Activated T-cell treated with anti-CD3 and anti-CD28 coated beads for 4 hours (primary cell): ENCODE results near the gene MLX.
A peak's percentile ranks its signal among the peaks of the same experiment; 100 is the strongest.
"Not testable (repeated sequence)": the region's sequence is repeated elsewhere in the genome, so short reads cannot be mapped to it uniquely, and the experiment has no call there.

Source experiments
- DNase-seq: peaks from one replicate; pipeline ENCODE4 v3.0.0-alpha.2; 2020

MLX gene

GRCh38 chr17:42536372-42537155 is 30.3 kb upstream of the MLX start:
- peak; percentile 51 for DNase-seq

- no peak for DNase-seq
These were observed 29.6 kb upstream of the MLX start for GRCh38 chr17:42537156-42537805.

- DNase-seq = no peak
These were observed 29.0 kb upstream of the MLX start for GRCh38 chr17:42537826-42538451.

- no peak for DNase-seq
These were observed 28.4 kb upstream of the MLX start for GRCh38 chr17:42538482-42538881.

- not testable (repeated sequence) for DNase-seq
These were observed 26.3 kb upstream of the MLX start for GRCh38 chr17:42540558-42540957.

- DNase-seq = no peak
These were observed 25.7 kb upstream of the MLX start for GRCh38 chr17:42541041-42541833.

GRCh38 chr17:42543190-42544079 is 23.5 kb upstream of the MLX start:
- DNase-seq = no peak

DNA sequence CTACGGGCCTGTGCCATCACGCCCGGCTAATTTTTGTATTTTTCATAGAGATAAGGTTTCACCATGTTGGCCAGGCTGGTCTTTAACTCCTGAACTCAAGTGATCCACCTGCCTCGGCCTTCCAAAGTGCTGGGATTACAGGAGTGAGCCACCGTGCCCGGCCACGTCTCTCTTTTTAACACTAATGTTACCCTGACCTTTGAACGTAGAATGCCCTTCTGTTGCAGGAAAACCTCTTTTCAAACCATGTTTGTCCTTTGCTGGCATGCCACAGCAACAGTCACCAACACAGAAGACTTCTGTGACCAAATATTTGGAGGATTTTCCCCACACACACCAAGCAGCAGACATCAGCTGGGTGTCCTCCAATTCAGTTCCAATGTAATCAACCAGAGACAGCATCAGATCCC is 22.0 kb upstream of the MLX start:
- no peak for DNase-seq

- DNase-seq = not testable (repeated sequence)
These were observed 21.0 kb upstream of the MLX start for GRCh38 chr17:42545755-42546505.

DNA sequence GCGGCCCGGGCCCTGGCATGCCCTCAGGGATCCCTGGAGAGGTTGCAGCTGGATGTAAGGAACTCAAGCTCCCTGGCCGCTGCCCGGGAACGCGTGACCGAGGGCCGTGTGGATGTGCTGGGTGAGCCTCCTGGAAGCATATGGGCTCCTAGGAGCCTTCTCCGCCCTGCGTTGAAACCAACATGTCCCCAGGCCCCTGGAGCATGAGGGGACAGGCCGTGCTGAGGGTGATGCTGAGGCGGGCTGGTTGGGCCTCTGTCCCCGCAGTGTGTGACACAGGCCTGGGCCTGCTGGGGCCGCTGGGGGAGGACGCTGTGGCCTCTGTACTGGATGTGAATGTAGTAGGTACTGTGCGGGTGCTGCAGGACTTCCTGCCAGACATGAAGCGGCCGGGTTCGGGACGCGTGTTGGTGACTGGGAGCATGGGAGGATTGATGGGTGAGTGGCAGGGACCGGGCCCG is 19.9 kb upstream of the MLX start:
- DNase-seq = no peak

DNA sequence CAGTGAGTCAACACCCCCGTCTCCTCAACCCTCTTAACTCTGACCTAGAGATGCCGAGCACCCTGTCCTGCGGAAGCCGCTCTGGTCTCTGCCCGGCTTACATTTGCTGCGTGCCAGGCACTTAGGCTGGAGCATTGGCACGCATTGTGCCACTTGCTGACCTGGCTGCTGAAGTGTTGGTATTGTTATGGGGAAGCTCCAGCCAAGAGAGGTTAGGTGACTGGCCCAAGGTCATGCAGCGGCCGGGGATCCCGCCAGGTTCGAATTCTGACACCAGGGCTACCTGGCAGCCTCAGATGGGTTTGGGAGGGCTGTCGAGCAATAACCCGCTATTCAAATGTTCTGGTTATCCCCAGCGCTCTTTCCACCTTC is 19.2 kb upstream of the MLX start:
- no peak for DNase-seq

DNA sequence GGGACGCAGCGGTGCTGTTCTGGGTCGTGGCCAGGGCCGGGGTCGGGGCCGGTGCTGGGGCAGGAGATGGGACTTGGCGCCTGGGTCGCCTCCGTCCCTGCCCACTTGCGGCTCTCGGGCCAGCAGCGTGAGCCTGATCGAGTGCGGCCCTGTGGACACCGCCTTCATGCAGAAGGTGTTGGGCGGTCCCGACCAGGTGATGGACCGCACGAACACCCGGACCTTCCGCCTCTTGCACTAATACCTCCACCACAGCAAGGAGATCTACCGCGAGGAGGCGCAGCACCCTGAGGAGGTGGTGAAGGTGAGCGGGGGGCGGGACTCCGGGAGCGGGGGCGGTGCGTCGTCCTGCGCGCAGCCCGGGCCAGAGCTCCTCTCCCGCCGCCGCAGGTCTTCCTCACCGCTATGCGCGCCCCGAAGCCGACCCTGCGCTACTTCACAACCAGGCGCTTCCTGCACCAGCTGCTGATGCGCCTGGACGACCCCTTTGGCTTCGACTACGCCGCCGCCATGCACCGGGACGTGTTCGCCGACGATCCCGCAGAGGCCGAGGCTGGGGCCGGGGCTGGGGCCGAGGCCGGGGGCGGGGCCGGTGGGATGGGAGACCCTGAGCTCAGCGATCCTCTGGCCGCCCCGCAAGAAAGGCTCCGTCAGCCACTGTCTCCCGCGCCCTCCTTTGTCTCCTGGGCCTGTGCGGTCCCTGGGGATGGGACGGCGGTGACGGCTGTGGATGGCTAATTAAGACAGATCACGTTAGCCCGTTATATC is 18.6 kb upstream of the MLX start:
- DNase-seq = peak; percentile 75

DNA sequence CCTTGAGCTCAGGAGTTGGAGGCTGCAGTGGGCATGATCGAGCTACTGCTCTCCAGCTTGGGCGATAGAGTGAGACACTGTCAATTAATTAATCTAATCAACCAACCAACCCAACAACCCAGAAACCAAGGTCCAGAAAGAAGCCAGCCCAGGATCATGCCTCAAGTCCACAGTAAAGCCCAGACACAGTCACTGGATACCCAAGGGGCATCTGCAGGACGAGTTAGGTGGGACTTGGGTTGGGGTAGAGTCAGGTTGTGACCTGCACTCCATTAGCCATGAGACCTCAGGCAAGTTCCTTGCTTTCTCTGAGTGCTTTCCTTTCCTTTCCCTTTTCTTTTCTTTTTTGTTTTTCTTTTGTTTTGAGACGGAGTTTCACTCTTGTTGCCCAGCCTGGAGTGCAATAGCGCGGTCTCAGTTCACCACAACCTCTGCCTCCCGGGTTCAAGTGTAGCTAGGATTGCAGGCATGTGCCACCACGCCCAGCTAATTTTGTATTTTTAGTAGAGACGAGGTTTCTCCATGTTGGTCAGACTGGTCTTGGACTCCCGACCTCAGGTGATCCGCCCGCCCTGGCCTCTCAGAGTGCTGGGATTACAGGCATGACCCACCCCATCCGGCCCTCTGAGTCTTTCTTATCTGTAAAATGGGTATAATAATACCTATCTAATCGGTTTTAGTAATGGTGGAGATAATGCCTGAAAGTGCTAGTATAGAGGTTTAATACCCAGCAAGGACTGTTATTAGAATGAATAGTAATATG is 17.7 kb upstream of the MLX start:
- DNase-seq = no peak

- DNase-seq = not testable (repeated sequence)
These were observed 14.2 kb upstream of the MLX start, which contains the start of gene HSD17B1 for GRCh38 chr17:42552736-42553135. TSS of gene HSD17B1 (plus strand) at chr17:42552923. CDS start at chr17:42552934, 11 bp downstream.

- no peak for DNase-seq
These were observed 13.6 kb upstream of the MLX start for GRCh38 chr17:42553161-42553818.

GRCh38 chr17:42553866-42554249 is 13.0 kb upstream of the MLX start:
- no peak for DNase-seq

DNA sequence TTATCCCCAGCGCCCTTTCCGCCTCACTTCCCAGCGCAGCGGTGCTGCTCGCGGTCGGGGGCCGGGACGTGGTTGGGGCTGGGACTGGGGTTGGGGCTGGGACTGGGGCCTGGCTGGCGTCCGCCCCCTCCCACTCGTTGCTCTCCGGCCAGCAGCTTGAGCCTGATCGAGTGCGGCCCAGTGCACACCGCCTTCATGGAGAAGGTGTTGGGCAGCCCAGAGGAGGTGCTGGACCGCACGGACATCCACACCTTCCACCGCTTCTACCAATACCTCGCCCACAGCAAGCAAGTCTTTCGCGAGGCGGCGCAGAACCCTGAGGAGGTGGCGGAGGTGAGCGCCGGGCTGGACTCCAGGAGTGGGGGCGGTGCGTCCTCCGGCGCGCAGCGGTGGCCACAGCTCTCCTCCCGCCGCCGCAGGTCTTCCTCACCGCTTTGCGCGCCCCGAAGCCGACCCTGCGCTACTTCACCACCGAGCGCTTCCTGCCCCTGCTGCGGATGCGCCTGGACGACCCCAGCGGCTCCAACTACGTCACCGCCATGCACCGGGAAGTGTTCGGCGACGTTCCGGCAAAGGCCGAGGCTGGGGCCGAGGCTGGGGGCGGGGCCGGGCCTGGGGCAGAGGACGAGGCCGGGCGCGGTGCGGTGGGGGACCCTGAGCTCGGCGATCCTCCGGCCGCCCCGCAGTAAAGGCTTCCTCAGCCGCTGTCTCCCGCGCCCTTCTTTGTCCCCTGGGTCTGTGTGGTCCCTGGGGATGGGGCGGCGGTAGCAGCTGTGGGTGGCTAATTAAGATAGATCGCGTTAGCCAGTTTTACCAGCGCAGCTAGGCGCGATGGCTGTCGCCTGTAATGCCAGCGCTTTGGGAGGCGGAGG is 12.4 kb upstream of the MLX start:
- peak; percentile 48 for DNase-seq

DNA sequence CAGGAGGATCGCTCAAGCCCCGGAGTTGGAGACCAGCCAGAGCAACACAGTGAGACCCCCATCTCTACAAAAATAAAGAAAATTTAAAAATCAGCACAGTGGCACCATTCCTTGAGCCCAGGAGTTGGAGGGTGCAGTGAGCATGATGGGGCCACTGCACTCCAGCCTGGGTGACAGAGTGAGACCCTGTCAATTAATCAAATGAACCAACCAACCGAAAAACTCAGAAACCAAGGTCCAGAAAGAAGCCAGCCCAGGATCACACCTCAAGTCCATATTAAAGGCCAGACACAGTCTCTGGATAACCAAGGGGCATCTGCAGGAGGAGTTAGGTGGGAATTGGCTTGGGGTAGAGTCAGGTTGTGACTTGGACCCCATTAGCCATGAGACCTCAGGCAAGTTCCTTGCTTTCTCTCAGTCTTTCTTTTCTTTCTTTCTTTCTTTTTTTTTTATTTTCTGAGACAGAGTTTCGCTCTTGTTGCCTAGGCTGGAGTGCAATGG is 11.7 kb upstream of the MLX start:
- DNase-seq = no peak
